Measurements from ENCODE around the gene CALCR.

DNA sequence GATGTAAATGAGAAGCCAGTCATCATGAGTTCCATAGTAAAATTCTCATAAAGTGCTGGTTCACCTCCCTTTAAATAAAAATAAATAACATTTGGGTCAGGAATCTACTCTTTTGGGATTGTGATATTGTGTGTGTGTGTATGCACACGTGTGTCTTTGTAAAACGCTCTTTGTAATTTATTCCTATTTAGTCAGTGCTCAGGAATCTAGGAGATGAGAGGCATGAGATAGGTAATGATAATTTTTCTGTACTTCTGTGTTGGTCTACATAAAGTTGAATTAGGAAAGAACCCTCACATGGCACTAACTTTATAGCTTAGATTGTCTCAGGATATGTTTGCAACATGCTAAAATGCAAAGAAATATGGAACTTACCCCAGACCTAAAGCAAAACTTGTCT, 4.9 kb upstream of the CALCR start:
- TF ChIP-seq CTCF (IDR thresholded peaks at IDR 0.05): no peak
- TF ChIP-seq ATOH8 (CRISPR knock-in tag; IDR thresholded peaks at IDR 0.05; ENCODE audit: low read depth): no peak
- no peak for TF ChIP-seq CHD2 (IDR thresholded peaks at IDR 0.05; ENCODE audit: low read length, partially characterized antibody)
- no peak for TF ChIP-seq SMC3 (IDR thresholded peaks at IDR 0.05)
- no peak for TF ChIP-seq RFX5 (IDR thresholded peaks at IDR 0.05)
- TF ChIP-seq, protein P1, sequence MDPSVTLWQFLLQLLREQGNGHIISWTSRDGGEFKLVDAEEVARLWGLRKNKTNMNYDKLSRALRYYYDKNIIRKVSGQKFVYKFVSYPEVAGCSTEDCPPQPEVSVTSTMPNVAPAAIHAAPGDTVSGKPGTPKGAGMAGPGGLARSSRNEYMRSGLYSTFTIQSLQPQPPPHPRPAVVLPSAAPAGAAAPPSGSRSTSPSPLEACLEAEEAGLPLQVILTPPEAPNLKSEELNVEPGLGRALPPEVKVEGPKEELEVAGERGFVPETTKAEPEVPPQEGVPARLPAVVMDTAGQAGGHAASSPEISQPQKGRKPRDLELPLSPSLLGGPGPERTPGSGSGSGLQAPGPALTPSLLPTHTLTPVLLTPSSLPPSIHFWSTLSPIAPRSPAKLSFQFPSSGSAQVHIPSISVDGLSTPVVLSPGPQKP (IDR thresholded peaks at IDR 0.05; ENCODE audit: low read depth, low read length): no peak
- TF ChIP-seq FOSL2 (IDR thresholded peaks at IDR 0.05): no peak
- TF ChIP-seq FOSL2 (CRISPR knock-in tag; IDR thresholded peaks at IDR 0.05): no peak
- TF ChIP-seq E2F6 (IDR thresholded peaks at IDR 0.05; ENCODE audit: borderline replicate concordance, low read depth): no peak
- TF ChIP-seq, protein P2, sequence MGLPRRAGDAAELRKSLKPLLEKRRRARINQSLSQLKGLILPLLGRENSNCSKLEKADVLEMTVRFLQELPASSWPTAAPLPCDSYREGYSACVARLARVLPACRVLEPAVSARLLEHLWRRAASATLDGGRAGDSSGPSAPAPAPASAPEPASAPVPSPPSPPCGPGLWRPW (IDR thresholded peaks at IDR 0.05): no peak
- no peak for TF ChIP-seq RCOR1 (IDR thresholded peaks at IDR 0.05; ENCODE audit: low read depth, low read length)
- no peak for TF ChIP-seq PBX3 (IDR thresholded peaks at IDR 0.05)
- TF ChIP-seq, protein P3, sequence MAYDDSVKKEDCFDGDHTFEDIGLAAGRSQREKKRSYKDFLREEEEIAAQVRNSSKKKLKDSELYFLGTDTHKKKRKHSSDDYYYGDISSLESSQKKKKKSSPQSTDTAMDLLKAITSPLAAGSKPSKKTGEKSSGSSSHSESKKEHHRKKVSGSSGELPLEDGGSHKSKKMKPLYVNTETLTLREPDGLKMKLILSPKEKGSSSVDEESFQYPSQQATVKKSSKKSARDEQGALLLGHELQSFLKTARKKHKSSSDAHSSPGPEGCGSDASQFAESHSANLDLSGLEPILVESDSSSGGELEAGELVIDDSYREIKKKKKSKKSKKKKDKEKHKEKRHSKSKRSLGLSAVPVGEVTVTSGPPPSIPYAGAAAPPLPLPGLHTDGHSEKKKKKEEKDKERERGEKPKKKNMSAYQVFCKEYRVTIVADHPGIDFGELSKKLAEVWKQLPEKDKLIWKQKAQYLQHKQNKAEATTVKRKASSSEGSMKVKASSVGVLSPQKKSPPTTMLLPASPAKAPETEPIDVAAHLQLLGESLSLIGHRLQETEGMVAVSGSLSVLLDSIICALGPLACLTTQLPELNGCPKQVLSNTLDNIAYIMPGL (CRISPR knock-in tag; IDR thresholded peaks at IDR 0.05; ENCODE audit: borderline replicate concordance): no peak
